Measurements from ENCODE around the gene FAM193A.

FAM193A gene

DNA sequence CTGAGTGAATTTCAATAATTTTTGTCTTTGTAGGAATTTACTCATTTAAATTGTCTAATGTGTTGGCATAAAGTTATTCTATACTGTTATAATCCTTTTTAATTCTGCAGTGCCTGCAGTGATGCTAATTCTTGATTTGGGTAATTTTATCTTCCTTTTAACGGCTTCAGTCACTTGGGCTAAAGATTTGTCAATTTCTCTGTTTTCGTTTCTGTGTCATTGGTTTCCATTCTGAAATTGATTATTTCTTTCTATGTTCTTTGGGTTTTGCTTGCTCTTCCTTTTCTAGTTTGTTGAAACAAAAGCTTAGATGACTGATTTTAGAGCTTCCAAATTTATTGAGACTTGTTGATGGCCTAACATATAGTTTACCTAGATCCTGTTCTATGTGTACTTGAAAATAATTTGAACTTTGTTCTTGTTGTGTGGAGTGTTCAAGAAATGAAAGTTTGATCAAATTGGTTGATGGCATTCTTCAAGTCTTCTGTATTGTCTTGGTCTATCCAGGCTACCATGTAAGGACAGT lies 130.3 kb downstream of the FAM193A start:
- H3K27me3 ChIP-seq (ENCODE audit: insufficient read depth, poor library complexity, severe bottlenecking) = no peaks in the 10 kb centered on the region
- TF ChIP-seq SPI1 (IDR thresholded peaks at IDR 0.05; ENCODE audit: borderline replicate concordance, low read depth) = no peak
- TF ChIP-seq POLR2AphosphoS5 (IDR thresholded peaks at IDR 0.05; ENCODE audit: low read depth) = no peak
- TF ChIP-seq, protein P1, sequence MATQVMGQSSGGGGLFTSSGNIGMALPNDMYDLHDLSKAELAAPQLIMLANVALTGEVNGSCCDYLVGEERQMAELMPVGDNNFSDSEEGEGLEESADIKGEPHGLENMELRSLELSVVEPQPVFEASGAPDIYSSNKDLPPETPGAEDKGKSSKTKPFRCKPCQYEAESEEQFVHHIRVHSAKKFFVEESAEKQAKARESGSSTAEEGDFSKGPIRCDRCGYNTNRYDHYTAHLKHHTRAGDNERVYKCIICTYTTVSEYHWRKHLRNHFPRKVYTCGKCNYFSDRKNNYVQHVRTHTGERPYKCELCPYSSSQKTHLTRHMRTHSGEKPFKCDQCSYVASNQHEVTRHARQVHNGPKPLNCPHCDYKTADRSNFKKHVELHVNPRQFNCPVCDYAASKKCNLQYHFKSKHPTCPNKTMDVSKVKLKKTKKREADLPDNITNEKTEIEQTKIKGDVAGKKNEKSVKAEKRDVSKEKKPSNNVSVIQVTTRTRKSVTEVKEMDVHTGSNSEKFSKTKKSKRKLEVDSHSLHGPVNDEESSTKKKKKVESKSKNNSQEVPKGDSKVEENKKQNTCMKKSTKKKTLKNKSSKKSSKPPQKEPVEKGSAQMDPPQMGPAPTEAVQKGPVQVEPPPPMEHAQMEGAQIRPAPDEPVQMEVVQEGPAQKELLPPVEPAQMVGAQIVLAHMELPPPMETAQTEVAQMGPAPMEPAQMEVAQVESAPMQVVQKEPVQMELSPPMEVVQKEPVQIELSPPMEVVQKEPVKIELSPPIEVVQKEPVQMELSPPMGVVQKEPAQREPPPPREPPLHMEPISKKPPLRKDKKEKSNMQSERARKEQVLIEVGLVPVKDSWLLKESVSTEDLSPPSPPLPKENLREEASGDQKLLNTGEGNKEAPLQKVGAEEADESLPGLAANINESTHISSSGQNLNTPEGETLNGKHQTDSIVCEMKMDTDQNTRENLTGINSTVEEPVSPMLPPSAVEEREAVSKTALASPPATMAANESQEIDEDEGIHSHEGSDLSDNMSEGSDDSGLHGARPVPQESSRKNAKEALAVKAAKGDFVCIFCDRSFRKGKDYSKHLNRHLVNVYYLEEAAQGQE (IDR thresholded peaks at IDR 0.05; ENCODE audit: insufficient replicate concordance, low read depth) = no peak
- TF ChIP-seq GABPA (IDR thresholded peaks at IDR 0.05; ENCODE audit: low read depth) = no peak
- TF ChIP-seq, protein P2, sequence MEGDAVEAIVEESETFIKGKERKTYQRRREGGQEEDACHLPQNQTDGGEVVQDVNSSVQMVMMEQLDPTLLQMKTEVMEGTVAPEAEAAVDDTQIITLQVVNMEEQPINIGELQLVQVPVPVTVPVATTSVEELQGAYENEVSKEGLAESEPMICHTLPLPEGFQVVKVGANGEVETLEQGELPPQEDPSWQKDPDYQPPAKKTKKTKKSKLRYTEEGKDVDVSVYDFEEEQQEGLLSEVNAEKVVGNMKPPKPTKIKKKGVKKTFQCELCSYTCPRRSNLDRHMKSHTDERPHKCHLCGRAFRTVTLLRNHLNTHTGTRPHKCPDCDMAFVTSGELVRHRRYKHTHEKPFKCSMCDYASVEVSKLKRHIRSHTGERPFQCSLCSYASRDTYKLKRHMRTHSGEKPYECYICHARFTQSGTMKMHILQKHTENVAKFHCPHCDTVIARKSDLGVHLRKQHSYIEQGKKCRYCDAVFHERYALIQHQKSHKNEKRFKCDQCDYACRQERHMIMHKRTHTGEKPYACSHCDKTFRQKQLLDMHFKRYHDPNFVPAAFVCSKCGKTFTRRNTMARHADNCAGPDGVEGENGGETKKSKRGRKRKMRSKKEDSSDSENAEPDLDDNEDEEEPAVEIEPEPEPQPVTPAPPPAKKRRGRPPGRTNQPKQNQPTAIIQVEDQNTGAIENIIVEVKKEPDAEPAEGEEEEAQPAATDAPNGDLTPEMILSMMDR (IDR thresholded peaks at IDR 0.05; ENCODE audit: insufficient read depth, low read length) = no peak
- DNase-seq (ENCODE audit: low read depth in 1 of 2, low spot score in 1 of 2) = no peak
- no peak overlapping the region for H3K4me3 ChIP-seq (replicated peaks; ENCODE audit: insufficient read depth, low read length)
- H3K27ac ChIP-seq (replicated peaks) = no peak overlapping the region

DNA sequence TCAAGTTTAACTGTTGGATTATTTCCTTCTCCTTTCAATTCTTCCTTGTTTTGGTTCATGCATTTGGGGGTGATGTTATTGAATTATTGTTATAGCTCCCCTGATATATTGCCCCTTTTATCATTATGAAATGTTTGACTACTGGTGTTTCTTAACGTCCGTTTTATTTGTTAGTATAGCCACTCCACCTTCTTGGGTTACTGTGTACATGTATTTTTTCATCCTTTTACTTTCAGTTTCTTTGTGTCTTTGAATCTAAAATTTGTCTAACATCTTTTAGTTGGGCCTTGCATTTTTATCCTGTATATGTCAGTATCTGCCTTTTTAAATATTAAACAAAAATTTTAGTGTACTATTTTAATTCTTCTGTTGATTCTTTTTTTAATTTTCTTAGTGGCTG lies 131.0 kb downstream of the FAM193A start:
- DNase-seq (ENCODE audit: low read depth in 1 of 2, low spot score in 1 of 2) = no peak

DNA sequence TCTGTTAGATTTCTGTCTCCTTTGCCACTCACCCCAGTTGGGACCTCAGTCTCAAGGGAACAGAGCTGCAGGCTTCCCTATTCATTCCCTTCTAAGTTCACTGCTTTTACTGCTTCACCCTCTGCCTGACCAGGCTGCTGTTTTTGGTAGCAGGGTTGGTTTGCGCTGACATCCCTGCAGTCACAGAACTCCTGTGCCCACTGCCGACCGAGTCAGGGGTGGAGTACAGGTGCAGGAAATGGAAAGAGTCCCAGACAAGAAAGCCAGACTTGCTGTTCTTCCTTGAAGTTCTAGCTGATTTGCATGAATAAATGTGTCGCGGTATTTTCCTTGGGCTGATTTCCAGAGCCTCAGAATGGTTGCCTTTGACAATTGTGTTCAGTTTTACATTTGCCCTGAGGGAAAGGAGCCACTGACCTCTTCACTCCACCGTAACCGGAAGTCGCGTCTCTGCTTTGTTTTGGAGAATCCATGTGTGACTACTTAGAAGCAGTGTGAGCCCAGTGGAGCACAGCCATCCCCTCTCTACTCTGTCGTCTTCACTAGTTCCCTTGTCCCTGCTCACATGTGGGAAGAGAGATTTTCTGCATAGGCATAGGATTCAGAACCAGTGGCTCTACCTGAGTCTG lies 134.9 kb downstream of the FAM193A start:
- no peak overlapping the region for H3K27ac ChIP-seq (replicated peaks)
- no peak overlapping the region for H3K4me3 ChIP-seq (replicated peaks; ENCODE audit: insufficient read depth, low read length)
- no peaks in the 10 kb centered on the region for H3K27me3 ChIP-seq (ENCODE audit: insufficient read depth, poor library complexity, severe bottlenecking)
- TF ChIP-seq SPI1 (IDR thresholded peaks at IDR 0.05; ENCODE audit: borderline replicate concordance, low read depth) = no peak
- TF ChIP-seq, protein P2 (IDR thresholded peaks at IDR 0.05; ENCODE audit: insufficient read depth, low read length) = no peak
- TF ChIP-seq, protein P1 (IDR thresholded peaks at IDR 0.05; ENCODE audit: insufficient replicate concordance, low read depth) = no peak
- no peak for TF ChIP-seq POLR2AphosphoS5 (IDR thresholded peaks at IDR 0.05; ENCODE audit: low read depth)
- no peak for TF ChIP-seq GABPA (IDR thresholded peaks at IDR 0.05; ENCODE audit: low read depth)
- no peak for DNase-seq (ENCODE audit: low read depth in 1 of 2, low spot score in 1 of 2)

More for the DNA sequence above, 131.0 kb downstream of the FAM193A start:
- no peaks in the 10 kb centered on the region for H3K27me3 ChIP-seq (ENCODE audit: insufficient read depth, poor library complexity, severe bottlenecking)
- no peak overlapping the region for H3K27ac ChIP-seq (replicated peaks)
- TF ChIP-seq, protein P1 (IDR thresholded peaks at IDR 0.05; ENCODE audit: insufficient replicate concordance, low read depth) = no peak
- no peak for TF ChIP-seq POLR2AphosphoS5 (IDR thresholded peaks at IDR 0.05; ENCODE audit: low read depth)
- no peak for TF ChIP-seq SPI1 (IDR thresholded peaks at IDR 0.05; ENCODE audit: borderline replicate concordance, low read depth)
- TF ChIP-seq GABPA (IDR thresholded peaks at IDR 0.05; ENCODE audit: low read depth) = no peak
- TF ChIP-seq, protein P2 (IDR thresholded peaks at IDR 0.05; ENCODE audit: insufficient read depth, low read length) = no peak
- no peak overlapping the region for H3K4me3 ChIP-seq (replicated peaks; ENCODE audit: insufficient read depth, low read length)
